ENCODE measurements around the gene LRRC23. TPM values are rescaled to one million over a fixed set of nuclear protein-coding genes. Genes with fewer than 3 reads are reported as not detected.
"Not testable (repeated sequence)": the region's sequence is repeated elsewhere in the genome, so short reads cannot be mapped to it uniquely, and the experiment has no call there.

LRRC23 gene
- total and polyA plus RNA-seq, 2 of the 13 experiments (the other 11 are each of a cell fraction or from before 2014, with no cell fraction given) = 6.0 to 7.8 TPM

DNA sequence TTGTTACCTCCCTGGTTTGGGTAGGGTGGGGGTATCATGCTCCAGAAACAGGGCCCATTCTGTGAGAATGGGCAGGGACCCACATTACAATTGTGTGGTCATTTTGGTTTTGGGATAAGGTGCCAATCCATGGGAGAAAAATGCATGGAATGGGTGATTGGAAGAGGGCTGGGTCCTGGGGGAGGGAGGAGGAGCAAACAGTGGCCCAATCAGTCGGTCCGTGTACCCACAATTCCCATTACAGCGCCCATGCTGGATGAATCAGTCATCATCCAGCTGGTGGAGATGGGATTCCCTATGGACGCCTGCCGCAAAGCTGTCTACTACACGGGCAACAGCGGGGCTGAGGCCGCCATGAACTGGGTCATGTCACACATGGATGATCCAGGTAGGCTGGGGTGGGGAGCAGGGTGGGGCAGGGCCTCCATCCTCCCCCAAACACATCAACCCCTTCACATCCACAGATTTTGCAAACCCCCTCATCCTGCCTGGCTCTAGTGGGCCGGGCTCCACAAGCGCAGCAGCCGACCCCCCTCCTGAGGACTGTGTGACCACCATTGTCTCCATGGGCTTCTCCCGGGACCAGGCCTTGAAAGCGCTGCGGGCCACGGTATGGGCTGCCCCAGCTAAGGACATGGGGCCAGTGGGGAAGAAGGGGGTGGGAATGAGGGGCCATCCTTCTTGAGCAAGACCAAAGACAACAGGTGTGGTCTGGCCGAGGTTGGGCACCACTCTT is 40.9 kb upstream of the LRRC23 start (continued):
- TF ChIP-seq FIP1L1 (IDR thresholded peaks at IDR 0.05; ENCODE audit: borderline replicate concordance, insufficient read depth, low read depth, low read length) = no peak
- TF ChIP-seq ZNF761 (CRISPR knock-in tag; conservative IDR thresholded peaks at IDR 0.05) = no peak
- no peak for TF ChIP-seq ZNF772 (CRISPR knock-in tag; IDR thresholded peaks at IDR 0.05)
- no peak for TF ChIP-seq HINFP (CRISPR knock-in tag; IDR thresholded peaks at IDR 0.05; ENCODE audit: low read depth)
- TF ChIP-seq, protein P1, sequence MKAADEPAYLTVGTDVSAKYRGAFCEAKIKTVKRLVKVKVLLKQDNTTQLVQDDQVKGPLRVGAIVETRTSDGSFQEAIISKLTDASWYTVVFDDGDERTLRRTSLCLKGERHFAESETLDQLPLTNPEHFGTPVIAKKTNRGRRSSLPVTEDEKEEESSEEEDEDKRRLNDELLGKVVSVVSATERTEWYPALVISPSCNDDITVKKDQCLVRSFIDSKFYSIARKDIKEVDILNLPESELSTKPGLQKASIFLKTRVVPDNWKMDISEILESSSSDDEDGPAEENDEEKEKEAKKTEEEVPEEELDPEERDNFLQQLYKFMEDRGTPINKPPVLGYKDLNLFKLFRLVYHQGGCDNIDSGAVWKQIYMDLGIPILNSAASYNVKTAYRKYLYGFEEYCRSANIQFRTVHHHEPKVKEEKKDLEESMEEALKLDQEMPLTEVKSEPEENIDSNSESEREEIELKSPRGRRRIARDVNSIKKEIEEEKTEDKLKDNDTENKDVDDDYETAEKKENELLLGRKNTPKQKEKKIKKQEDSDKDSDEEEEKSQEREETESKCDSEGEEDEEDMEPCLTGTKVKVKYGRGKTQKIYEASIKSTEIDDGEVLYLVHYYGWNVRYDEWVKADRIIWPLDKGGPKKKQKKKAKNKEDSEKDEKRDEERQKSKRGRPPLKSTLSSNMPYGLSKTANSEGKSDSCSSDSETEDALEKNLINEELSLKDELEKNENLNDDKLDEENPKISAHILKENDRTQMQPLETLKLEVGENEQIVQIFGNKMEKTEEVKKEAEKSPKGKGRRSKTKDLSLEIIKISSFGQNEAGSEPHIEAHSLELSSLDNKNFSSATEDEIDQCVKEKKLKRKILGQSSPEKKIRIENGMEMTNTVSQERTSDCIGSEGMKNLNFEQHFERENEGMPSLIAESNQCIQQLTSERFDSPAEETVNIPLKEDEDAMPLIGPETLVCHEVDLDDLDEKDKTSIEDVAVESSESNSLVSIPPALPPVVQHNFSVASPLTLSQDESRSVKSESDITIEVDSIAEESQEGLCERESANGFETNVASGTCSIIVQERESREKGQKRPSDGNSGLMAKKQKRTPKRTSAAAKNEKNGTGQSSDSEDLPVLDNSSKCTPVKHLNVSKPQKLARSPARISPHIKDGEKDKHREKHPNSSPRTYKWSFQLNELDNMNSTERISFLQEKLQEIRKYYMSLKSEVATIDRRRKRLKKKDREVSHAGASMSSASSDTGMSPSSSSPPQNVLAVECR (CRISPR knock-in tag; IDR thresholded peaks at IDR 0.05; ENCODE audit: borderline replicate concordance) = no peak
- TF ChIP-seq ZNF12 (CRISPR knock-in tag; IDR thresholded peaks at IDR 0.05) = no peak
- TF ChIP-seq, protein P2, sequence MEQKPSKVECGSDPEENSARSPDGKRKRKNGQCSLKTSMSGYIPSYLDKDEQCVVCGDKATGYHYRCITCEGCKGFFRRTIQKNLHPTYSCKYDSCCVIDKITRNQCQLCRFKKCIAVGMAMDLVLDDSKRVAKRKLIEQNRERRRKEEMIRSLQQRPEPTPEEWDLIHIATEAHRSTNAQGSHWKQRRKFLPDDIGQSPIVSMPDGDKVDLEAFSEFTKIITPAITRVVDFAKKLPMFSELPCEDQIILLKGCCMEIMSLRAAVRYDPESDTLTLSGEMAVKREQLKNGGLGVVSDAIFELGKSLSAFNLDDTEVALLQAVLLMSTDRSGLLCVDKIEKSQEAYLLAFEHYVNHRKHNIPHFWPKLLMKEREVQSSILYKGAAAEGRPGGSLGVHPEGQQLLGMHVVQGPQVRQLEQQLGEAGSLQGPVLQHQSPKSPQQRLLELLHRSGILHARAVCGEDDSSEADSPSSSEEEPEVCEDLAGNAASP (CRISPR knock-in tag; IDR thresholded peaks at IDR 0.05; ENCODE audit: borderline replicate concordance) = no peak

DNA sequence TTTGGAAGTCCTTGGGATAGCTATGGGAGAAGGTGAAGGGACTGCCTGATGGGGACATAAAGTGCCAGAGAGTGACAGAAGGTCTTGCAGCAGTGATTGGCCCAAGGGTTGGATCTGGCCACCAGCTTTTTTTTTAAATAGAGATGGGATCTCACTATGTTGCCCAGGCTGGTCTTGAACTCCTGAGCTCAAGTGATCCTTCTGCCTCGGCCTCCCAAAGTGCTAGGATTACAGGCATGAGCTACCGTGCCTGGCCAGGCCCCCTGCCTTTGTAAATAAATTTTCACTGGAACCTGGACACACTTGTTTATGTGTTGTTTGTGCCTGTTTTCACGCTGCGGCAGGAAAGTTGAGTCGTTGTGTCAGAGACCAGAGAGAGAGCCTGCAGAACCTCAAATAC is 39.3 kb upstream of the LRRC23 start:
- CTCF ChIA-PET (ENCODE audit: low intra/inter-chr PET ratio, low total read pairs); FAIRE-seq: not testable (repeated sequence)
- peaks cover 26 to 56% of the 10 kb centered on the region in 2 experiments for H3K36me3 ChIP-seq (replicated peaks in 1 of 2; ENCODE audit: control insufficient read depth in 1 of 2, insufficient read depth in 2 of 2, low read length in 2 of 2)

More for the DNA sequence above, 39.3 kb upstream of the LRRC23 start:
- BruUV-seq (replicated peaks); H3K9ac ChIP-seq (ENCODE audit: insufficient read depth, low read depth, low read length); DNase-seq (ENCODE audit: low spot score); intact Hi-C loops (cut with micrococcal nuclease; ENCODE audit: unreplicated experiment); H3K27ac ChIP-seq (ENCODE audit: extremely low read length, insufficient read depth, low read length); H3K9me3 ChIP-seq (ENCODE audit: low read length); H3K4me2 ChIP-seq (ENCODE audit: low read depth, low read length); H3K27me3 ChIP-seq (ENCODE audit: control insufficient read depth in 1 of 2, insufficient read depth in 2 of 2, low read length in 2 of 2); H3K4me3 ChIP-seq (replicated peaks in 1 of 3; ENCODE audit: insufficient read depth in 1 of 3, low read depth in 2 of 3, low read length in 3 of 3); in situ Hi-C loops (cut with HindIII; ENCODE audit: extremely low pct_ligation_motif_present, low pct_unique_long_range_greater_than_20kb); H2AFZ ChIP-seq (ENCODE audit: low read length); ATAC-seq: not testable (repeated sequence)
- H3K79me2 ChIP-seq (ENCODE audit: insufficient read depth, low read length) = peaks cover 29% of the 10 kb centered on the region
- POLR2A ChIA-PET = interaction anchor here (1.0 to 6.0 kb wide), 2 partner anchors 12 to 26 kb away, joined by 3 to 132 read pairs; partner anchors contain the start of genes CDCA3 and USP5
- H3K4me1 ChIP-seq (ENCODE audit: insufficient read depth, low read length) = peaks cover 26% of the 10 kb centered on the region
- WGBS (ENCODE audit: low lambda C conversion rate) = 97% methylated on average over 5 of the region's 5 CpGs
- H4K20me1 ChIP-seq (ENCODE audit: insufficient read depth, low read length) = peaks cover 24% of the 10 kb centered on the region
